GM21737 (cell line): ENCODE measurements around the gene GDPD2.
A peak's percentile ranks its signal among the peaks of the same experiment; 100 is the strongest.

Experiments
- ATAC-seq: cut with Tn5 transposase; IDR thresholded peaks from one replicate; pipeline ENCODE4 v1.9.1; 2021; ENCODE audit warnings: mild to moderate bottlenecking, moderate library complexity; ENCODE audit not compliant: unreplicated experiment

Gene GDPD2

DNA sequence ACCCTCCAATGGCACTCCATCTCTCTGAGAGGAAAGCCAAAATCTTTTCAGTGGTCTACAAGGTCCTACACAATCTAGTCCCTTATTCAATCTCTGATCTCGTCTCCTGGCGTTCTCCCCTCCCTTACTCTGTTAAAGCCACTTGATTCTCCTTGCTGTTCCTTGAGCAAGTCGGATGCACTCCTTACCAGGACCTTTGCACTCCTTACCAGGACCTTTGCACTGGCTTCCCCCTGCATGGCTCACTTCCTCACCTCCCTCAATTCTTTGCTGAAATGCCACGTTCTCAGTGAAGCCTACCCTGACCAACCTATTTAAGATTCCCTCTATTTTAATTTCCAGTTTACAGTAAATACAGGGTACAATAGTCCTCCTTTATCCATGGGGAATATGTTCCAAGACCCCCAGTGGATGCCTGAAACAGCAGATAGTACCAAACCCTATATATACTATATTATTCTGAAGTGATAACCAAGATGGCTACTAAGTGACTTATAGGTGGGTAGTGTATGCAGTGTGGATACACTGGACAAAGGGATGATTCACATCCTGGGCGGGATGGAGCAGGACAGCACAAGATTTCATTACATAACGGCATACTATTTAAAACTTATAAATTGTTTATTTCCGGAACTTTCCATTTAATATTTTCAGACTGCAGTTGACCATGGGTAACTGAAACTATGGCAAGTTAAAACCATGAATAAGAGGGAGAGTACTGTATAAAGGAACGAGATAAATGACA lies 15.0 kb downstream of the GDPD2 start:
- ATAC-seq: no peak

DNA sequence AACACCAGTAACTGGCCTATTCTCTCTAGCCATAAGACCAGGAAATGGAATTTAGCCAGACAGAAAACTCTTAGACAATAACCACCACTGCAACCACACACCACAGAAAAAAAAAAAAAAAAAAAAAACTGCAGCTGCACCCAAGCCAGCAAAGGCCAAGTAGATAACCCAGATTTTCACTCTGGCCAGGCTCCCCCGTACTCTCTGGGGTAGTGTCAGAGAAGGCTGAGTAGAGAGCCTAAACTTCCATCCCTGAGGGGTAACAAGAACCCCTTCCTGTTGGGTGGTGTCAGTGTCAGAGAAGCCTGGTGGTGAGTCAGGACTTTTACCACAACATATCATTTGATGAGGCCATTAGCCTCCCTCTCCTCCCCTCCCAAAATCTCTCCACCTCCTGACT lies 15.9 kb downstream of the GDPD2 start:
- no peak for ATAC-seq

DNA sequence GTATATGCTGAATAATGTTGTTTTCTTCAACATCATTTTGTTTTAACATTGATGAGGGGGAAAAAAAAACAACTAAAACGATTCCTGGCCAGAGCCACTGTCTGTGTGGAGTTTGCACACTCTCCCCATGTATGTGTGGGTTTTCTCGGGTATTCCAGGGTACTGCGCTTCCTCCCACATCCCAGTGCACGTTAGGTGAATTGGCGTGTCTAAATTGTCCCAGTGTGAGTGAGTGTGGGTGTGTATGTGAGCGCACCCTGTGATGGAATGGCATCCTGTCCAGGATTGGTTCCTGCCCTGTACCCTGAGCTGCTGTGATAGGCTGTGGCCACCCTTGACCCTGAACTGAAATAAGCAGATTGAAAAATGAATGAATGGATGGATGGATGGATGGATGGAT lies 19.1 kb downstream of the GDPD2 start:
- no peak for ATAC-seq

GRCh38 chrX:70444326-70444945 lies 21.3 kb downstream of the GDPD2 start, which contains the start of gene DLG3:
TSS of gene DLG3 (plus strand) at chrX:70444835. CDS start at chrX:70445202, 367 bp downstream.
- ATAC-seq: no peak

GRCh38 chrX:70444946-70445656 lies 22.0 kb downstream of the GDPD2 start:
- ATAC-seq: no peak

- ATAC-seq: no peak
Measured at GRCh38 chrX:70445951-70446350, 22.8 kb downstream of the GDPD2 start.

DNA sequence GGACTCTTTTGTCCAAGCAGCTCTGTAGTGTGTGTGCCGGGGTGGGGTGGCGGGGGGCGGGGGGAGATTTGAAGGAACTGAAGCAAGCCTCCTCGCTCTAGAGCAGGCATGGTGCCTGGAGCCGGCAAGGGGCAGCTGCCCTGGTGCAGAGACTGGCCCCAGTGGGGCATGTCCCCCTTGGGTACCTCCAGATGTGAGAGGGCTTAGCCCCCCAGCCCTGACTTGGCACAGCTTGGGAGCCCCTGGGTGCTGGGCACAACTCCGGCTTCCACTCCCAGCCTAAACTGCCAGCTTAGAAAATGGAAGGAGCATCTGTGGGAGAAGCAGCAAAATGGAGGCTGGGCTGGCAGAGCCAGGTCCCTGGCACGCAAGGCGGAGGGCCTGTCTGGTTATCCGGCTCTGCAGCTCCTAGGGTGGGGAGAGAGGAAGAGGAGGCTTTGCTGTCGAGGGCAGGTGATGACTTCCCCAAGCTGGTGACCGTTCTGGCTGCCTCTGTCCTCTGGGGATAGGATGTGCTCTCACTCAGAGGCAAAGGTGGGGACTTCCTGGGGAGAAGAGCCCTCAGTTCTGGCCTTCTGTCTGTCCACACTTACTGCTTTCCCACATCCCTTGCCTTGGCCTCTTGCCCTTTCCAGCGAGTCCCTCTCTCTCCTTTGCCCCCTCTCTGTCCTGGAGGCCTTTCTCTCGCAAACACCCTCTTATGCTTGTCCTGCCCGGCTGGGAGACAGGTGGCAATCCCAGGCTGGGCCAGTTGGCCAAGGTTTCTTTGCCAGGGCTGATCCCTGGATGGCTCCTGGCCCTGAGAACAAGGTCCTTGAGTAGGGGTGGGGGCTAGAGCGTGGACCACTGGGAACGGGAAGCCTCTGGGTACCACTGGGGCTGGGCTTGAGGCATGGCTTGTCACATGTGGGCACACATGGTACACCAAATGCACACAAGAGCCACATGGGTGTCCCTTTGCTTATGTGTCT lies 23.6 kb downstream of the GDPD2 start:
- ATAC-seq: no peak

DNA sequence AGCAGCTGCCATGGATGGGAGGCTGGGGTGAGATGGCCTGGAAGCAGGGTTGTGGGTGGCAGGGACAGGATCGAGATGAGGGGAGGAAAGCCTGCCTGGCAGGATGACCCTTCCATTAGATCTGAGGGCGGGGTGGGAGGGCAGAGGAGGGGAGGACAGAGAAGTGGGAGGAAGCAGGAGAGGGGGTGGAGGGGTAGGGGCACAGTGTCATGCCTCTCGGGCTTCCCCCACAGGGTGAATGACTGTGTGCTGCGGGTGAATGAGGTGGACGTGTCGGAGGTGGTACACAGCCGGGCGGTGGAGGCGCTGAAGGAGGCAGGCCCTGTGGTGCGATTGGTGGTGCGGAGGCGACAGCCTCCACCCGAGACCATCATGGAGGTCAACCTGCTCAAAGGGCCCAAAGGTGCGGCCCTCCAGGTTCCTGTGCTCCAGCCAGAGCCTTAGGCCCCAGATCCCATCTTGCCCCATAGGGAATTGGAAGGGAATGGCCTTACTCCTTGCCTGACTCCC lies 26.4 kb downstream of the GDPD2 start:
- no peak for ATAC-seq

GRCh38 chrX:70452143-70452733 lies 29.1 kb downstream of the GDPD2 start:
- no peak for ATAC-seq

DNA sequence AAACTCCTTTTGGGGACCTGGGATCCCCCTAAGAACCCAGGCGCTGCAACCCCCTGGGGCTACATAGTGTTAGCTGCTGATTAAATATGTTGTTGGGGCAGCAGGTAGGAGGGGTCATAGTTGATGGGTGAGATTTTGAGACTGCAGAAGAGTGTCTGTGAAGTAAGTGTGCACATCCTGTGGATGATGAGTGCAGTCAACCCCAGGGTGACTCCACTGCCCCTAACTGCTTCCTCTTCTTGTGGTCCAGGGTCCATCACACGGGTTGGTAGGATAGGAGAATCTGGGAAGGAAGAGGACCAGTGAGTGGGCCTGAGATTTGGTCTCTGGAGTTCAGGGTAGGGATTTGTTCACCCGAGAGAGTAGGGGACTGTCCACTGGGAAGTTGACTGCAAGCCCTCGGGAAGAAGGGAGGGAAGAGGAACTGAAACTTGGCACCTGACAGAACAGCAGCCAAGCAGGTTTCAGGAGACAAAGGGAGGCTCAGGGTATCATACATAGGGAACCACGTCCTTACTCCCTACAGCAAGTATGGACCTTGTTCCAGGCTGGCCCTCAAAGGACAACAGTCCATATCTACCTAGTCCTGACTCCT lies 30.0 kb downstream of the GDPD2 start:
- ATAC-seq: no peak

- peak; percentile 72 for ATAC-seq
Measured at GRCh38 chrX:70454441-70455365, 31.6 kb downstream of the GDPD2 start.

- ATAC-seq: no peak
Measured at GRCh38 chrX:70455366-70456202, 32.5 kb downstream of the GDPD2 start.

GRCh38 chrX:70456256-70456655 lies 33.1 kb downstream of the GDPD2 start:
- ATAC-seq: no peak

DNA sequence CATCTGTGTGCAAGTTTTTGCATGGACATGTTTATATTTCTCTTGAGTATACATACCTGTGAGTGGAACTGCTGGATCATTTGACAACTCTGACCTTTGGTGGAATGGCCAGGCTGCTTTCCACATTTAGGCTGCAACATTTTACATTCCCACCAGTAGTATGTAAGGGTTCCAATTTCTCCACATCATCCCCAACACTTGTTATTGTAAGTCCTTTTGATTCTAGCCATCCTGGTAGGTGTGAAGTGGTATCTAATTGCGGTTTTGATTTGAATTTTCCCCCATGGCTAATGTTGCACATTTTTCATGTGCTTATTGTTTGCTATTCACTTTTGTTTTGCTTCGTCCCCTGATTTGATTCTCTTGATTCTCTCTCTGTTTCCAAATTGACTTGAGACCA lies 37.9 kb downstream of the GDPD2 start:
- no peak for ATAC-seq

- no peak for ATAC-seq
Measured at GRCh38 chrX:70464051-70464450, 40.9 kb downstream of the GDPD2 start.

DNA sequence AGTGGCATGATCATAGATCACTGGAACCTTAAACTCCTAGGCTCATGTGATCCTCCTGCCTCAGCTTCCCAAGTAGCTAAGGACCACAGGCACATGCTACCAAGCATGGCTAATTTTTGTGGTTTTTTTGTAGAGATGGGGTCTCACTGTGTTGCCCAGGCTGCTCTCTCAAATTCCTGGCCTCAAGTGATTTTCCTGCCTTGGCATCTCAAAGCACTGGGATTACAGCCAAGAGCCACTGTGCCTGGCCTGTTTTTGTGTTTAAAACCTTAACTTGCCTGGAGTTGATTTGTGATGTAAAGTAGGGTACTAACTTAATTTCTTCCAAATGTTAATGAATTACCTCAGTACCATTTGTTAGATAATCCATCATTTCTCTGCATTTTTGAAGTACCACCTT lies 43.9 kb downstream of the GDPD2 start:
- no peak for ATAC-seq

GRCh38 chrX:70468709-70469108 lies 45.6 kb downstream of the GDPD2 start:
- no peak for ATAC-seq

DNA sequence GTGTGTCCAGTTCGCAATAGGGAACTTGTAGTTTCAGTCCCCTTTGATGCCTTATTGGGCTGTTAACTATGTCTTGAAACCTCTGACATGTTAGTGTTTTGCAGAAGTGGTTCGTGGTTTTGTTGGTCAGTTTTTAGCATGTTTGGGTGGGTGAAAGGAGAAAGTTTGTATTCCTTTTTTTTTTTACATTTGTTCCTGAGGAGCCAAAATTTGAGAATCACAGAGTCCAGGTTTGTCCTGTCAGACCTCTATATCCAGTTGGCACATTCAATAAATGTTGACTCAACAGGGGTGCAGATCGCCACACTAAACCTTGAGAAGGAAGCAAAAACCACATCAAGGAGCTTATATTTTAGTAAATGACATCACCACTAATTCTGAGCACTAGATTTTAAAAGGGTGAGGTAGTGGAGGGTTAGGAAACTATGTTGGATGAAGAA lies 47.8 kb downstream of the GDPD2 start:
- ATAC-seq: no peak
